ENCODE measurements around the gene TRIM67. TPM values are rescaled to one million over a fixed set of nuclear protein-coding genes. Genes with fewer than 3 reads are reported as not detected.

TRIM67 gene
- total and polyA plus RNA-seq, 4 donors, result under 0.01 to 0.09 TPM; not detected in 2

DNA sequence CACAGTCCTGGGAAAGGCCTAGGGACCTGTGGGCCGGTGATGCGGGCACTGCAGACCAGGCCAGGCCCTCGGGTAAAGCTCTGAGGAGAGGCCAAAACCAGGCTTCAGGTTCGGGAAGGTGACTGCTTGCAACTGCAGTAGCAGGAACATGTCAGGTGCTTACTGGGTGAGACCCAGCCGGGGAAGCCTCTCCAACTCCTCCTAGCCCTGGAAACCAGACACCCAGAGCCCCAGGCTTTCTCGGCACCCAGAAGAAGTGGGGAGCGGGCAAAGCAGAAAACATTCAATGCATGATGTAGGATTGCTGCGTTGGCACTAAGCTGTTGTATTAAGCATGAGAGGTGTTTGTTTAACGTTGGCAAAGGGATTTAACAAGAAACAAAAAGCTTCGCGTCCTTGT lies 58.9 kb downstream of the TRIM67 start:
- DNase-seq, result no peak
- H3K9ac ChIP-seq (ENCODE audit: insufficient read depth in 1 of 2, low read length in 2 of 2), result no peak overlapping the region
- TF ChIP-seq, protein P1, sequence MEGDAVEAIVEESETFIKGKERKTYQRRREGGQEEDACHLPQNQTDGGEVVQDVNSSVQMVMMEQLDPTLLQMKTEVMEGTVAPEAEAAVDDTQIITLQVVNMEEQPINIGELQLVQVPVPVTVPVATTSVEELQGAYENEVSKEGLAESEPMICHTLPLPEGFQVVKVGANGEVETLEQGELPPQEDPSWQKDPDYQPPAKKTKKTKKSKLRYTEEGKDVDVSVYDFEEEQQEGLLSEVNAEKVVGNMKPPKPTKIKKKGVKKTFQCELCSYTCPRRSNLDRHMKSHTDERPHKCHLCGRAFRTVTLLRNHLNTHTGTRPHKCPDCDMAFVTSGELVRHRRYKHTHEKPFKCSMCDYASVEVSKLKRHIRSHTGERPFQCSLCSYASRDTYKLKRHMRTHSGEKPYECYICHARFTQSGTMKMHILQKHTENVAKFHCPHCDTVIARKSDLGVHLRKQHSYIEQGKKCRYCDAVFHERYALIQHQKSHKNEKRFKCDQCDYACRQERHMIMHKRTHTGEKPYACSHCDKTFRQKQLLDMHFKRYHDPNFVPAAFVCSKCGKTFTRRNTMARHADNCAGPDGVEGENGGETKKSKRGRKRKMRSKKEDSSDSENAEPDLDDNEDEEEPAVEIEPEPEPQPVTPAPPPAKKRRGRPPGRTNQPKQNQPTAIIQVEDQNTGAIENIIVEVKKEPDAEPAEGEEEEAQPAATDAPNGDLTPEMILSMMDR (IDR thresholded peaks at IDR 0.05; ENCODE audit: control extremely low read depth, extremely low read depth), result no peak
- no peaks in the 10 kb centered on the region for H3K27me3 ChIP-seq (ENCODE audit: control insufficient read depth in 3 of 3, insufficient read depth in 3 of 3, low read length in 2 of 3)
- H3K4me1 ChIP-seq (ENCODE audit: control insufficient read depth in 5 of 5, insufficient read depth in 5 of 5, low read length in 5 of 5), result peaks cover 0 to 9% (median 0%) of the 10 kb centered on the region in 5 donors
- 81 to 85% methylated on average over 11 of the region's 11 CpGs for WGBS, 2 donors
- peaks cover 0 to 2% (median 0%) of the 10 kb centered on the region in 4 donors for H3K9me3 ChIP-seq (ENCODE audit: control insufficient read depth in 4 of 4, insufficient read depth in 3 of 4, low read length in 3 of 4)
- peaks cover 3 to 14% (median 8%) of the 10 kb centered on the region in 4 donors for H3K36me3 ChIP-seq (ENCODE audit: control insufficient read depth in 4 of 4, insufficient read depth in 4 of 4, low read length in 4 of 4)
- no peak for ATAC-seq (ENCODE audit: insufficient read depth, low FRiP score)
- H3K4me3 ChIP-seq, result no peak overlapping the region
- no peak overlapping the region for H3K27ac ChIP-seq (ENCODE audit: low read depth in 1 of 2, low read length in 1 of 2)

DNA sequence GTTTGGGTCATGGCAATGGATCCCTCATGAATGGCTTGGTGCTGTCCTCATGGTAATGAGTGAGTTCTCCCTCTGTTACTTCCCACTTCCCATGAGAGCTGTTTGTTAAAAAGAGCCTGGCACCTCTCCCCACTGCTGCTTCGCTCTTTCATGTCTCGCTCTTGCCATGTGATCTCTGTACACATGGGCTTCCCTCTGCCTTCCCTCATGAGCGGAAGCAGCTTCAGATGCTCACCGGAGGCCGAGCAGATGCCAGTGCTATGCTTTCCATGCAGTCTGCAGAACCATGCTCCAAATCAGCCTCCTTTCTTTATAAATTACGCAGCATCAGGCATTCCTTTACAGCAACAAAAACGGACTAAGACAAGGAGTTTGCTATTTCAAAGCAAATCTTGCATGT lies 64.3 kb downstream of the TRIM67 start:
- H3K27me3 ChIP-seq (ENCODE audit: control insufficient read depth in 3 of 3, insufficient read depth in 3 of 3, low read length in 2 of 3), result no peaks in the 10 kb centered on the region
- DNase-seq (no peak), ATAC-seq (ENCODE audit: insufficient read depth, low FRiP score) (no peak)
- H3K9me3 ChIP-seq (ENCODE audit: control insufficient read depth in 4 of 4, insufficient read depth in 3 of 4, low read length in 3 of 4), result no peaks in the 10 kb centered on the region
- peaks cover 15 to 36% (median 21%) of the 10 kb centered on the region in 4 donors for H3K36me3 ChIP-seq (ENCODE audit: control insufficient read depth in 4 of 4, insufficient read depth in 4 of 4, low read length in 4 of 4)
- H3K27ac ChIP-seq (ENCODE audit: low read depth in 1 of 2, low read length in 1 of 2), result no peak overlapping the region
- H3K4me1 ChIP-seq (ENCODE audit: control insufficient read depth in 5 of 5, insufficient read depth in 5 of 5, low read length in 5 of 5), result peaks cover 0 to 2% (median 0%) of the 10 kb centered on the region in 5 donors
- TF ChIP-seq, protein P1 (IDR thresholded peaks at IDR 0.05; ENCODE audit: control extremely low read depth, extremely low read depth), result no peak
- no peak overlapping the region for H3K9ac ChIP-seq (ENCODE audit: insufficient read depth in 1 of 2, low read length in 2 of 2)
- no peak overlapping the region for H3K4me3 ChIP-seq
- 93 to 96% methylated on average over 7 of the region's 7 CpGs for WGBS, 2 donors

GRCh38 chr1:231231511-231231910 lies 69.7 kb downstream of the TRIM67 start:
- H3K27ac ChIP-seq (ENCODE audit: low read depth in 1 of 2, low read length in 1 of 2), result no peak overlapping the region
- no peak overlapping the region for H3K4me3 ChIP-seq
- H3K27me3 ChIP-seq (ENCODE audit: control insufficient read depth in 3 of 3, insufficient read depth in 3 of 3, low read length in 2 of 3), result no peaks in the 10 kb centered on the region
- DNase-seq (no peak), ATAC-seq (ENCODE audit: insufficient read depth, low FRiP score) (no peak)
- TF ChIP-seq, protein P1 (IDR thresholded peaks at IDR 0.05; ENCODE audit: control extremely low read depth, extremely low read depth), result no peak
- H3K36me3 ChIP-seq (ENCODE audit: control insufficient read depth in 4 of 4, insufficient read depth in 4 of 4, low read length in 4 of 4), result peaks cover 5 to 18% (median 9%) of the 10 kb centered on the region in 4 donors
- 96 to 98% methylated on average over 10 of the region's 10 CpGs for WGBS, 2 donors
- H3K9ac ChIP-seq (ENCODE audit: insufficient read depth in 1 of 2, low read length in 2 of 2), result no peak overlapping the region
- H3K4me1 ChIP-seq (ENCODE audit: control insufficient read depth in 5 of 5, insufficient read depth in 5 of 5, low read length in 5 of 5), result peaks cover 0 to 5% (median 0%) of the 10 kb centered on the region in 5 donors
- no peaks in the 10 kb centered on the region for H3K9me3 ChIP-seq (ENCODE audit: control insufficient read depth in 4 of 4, insufficient read depth in 3 of 4, low read length in 3 of 4)

All from lung (tissue), 12 donors.